GM23338 (cell line): Measurements from ENCODE around the gene LUZP2. TPM values are rescaled to one million over a fixed set of nuclear protein-coding genes. Genes with fewer than 3 reads are reported as not detected.

ENCODE experiments used
- ATAC-seq: fragments of 200-7000 bp; cut with Tn5 transposase; 3 replicates; pipeline ENCODE4 v1.9.1; 2020
- DNase-seq: peaks from one replicate; pipeline ENCODE4 v3.0.0-alpha.2; 2015; ENCODE audit warnings: low spot score
- H2AFZ ChIP-seq: fragments of 200-600 bp; sonication (generic); 2 replicates; pipeline ENCODE4 v1.8.0; 2016; ENCODE audit warnings: antibody characterized with exemption, mild to moderate bottlenecking, moderate library complexity
- H3F3A ChIP-seq: fragments of 200-600 bp; sonication (generic); replicated peaks from 2 replicates; pipeline ENCODE4 v1.8.0; 2017; ENCODE audit warnings: antibody characterized with exemption, mixed run types, low read depth
- H3K27ac ChIP-seq: fragments of 200-600 bp; sonication (generic); 2 replicates; pipeline ENCODE4 v1.6.1; 2016; ENCODE audit warnings: low read depth
- H3K27me3 ChIP-seq: fragments of 200-600 bp; sonication (generic); 2 replicates; pipeline ENCODE4 v1.8.0; 2016; ENCODE audit warnings: mild to moderate bottlenecking, mixed run types, moderate library complexity; ENCODE audit not compliant: insufficient read depth
- H3K36me3 ChIP-seq: fragments of 200-600 bp; sonication (generic); 2 replicates; pipeline ENCODE4 v1.8.0; 2016; ENCODE audit warnings: mild to moderate bottlenecking; ENCODE audit not compliant: insufficient read depth
- H3K4me1 ChIP-seq: fragments of 200-600 bp; sonication (generic); 2 replicates; pipeline ENCODE4 v1.8.0; 2016; ENCODE audit warnings: mild to moderate bottlenecking, moderate library complexity; ENCODE audit not compliant: insufficient read depth
- H3K4me2 ChIP-seq: fragments of 200-600 bp; sonication (generic); 2 replicates; pipeline ENCODE4 v1.7.1; 2017; ENCODE audit warnings: mixed run types
- H3K4me3 ChIP-seq: fragments of 200-600 bp; sonication (generic); 2 replicates; pipeline ENCODE4 v1.6.1; 2016; ENCODE audit warnings: mixed run types
- H3K79me2 ChIP-seq: fragments of 200-600 bp; sonication (generic); replicated peaks from 2 replicates; pipeline ENCODE4 v1.8.0; 2017; ENCODE audit warnings: mild to moderate bottlenecking; ENCODE audit not compliant: insufficient read depth
- H3K9me2 ChIP-seq: fragments of 200-600 bp; sonication (generic); 2 replicates; pipeline ENCODE4 v1.8.0; 2017; ENCODE audit not compliant: insufficient read depth
- H4K20me1 ChIP-seq: fragments of 200-600 bp; sonication (generic); replicated peaks from 2 replicates; pipeline ENCODE4 v1.8.0; 2017; ENCODE audit warnings: mild to moderate bottlenecking; ENCODE audit not compliant: insufficient read depth
- H3K27ac Mint-ChIP-seq: 2 replicates; pipeline ENCODE4 v1.8.0; 2020; ENCODE audit warnings: inconsistent platforms, mild to moderate bottlenecking, moderate library complexity, mixed read lengths
- H3K27me3 Mint-ChIP-seq: 3 replicates; pipeline ENCODE4 v1.8.0; 2022; ENCODE audit warnings: low read depth, mild to moderate bottlenecking, moderate library complexity, mixed read lengths, inconsistent platforms; ENCODE audit not compliant: insufficient read depth, poor library complexity
- H3K36me3 Mint-ChIP-seq: 3 replicates; pipeline ENCODE4 v1.8.0; 2021; ENCODE audit warnings: low read depth, mild to moderate bottlenecking, inconsistent platforms, moderate library complexity, mixed read lengths
- H3K4me1 Mint-ChIP-seq: 3 replicates; pipeline ENCODE4 v1.8.0; 2020; ENCODE audit warnings: mild to moderate bottlenecking, inconsistent platforms, mixed read lengths
- H3K4me3 Mint-ChIP-seq: 3 replicates; pipeline ENCODE4 v1.8.0; 2021; ENCODE audit warnings: moderate library complexity, mild to moderate bottlenecking, inconsistent platforms, mixed read lengths
- H3K9me3 Mint-ChIP-seq: 3 replicates; pipeline ENCODE4 v1.8.0; 2020; ENCODE audit warnings: moderate library complexity, mild to moderate bottlenecking, inconsistent platforms, mixed read lengths
- EZH2phosphoT487 ChIP-seq: fragments of 200-600 bp; sonication (generic); IDR thresholded peaks from one replicate; pipeline ENCODE4 v1.8.1; 2018; ENCODE audit warnings: antibody characterized with exemption; ENCODE audit not compliant: unreplicated experiment
- JUNB ChIP-seq: IDR thresholded peaks from one replicate; pipeline ENCODE4 v1.6.1; 2016; ENCODE audit warnings: antibody characterized with exemption; ENCODE audit not compliant: unreplicated experiment
- NANOG ChIP-seq: IDR thresholded peaks from 2 replicates; pipeline ENCODE4 v1.6.1; 2016; ENCODE audit warnings: antibody characterized with exemption, borderline replicate concordance
- POLR2AphosphoS5 ChIP-seq: IDR thresholded peaks from 2 replicates; pipeline ENCODE4 v1.6.1; 2016; ENCODE audit warnings: antibody characterized with exemption, low read depth
- STAT1 ChIP-seq: IDR thresholded peaks from one replicate; pipeline ENCODE4 v1.6.1; 2016; ENCODE audit warnings: antibody characterized with exemption; ENCODE audit not compliant: unreplicated experiment
- ZNF114 ChIP-seq: fragments of 250-450 bp; sonication (Bioruptor Pico); IDR thresholded peaks from 2 replicates; pipeline ENCODE4 v1.5.0; 2020; ENCODE audit warnings: mild to moderate bottlenecking, moderate library complexity
- ZNF331 ChIP-seq: fragments of 250-450 bp; sonication (Bioruptor Pico); IDR thresholded peaks from 2 replicates; pipeline ENCODE4 v1.5.0; 2020; ENCODE audit warnings: low read depth, mild to moderate bottlenecking, moderate library complexity
- polyA plus RNA-seq: library from polyadenylated mRNA; unstranded; fragments of >200 nt; fragmentation: Nextera tagmentation; extraction: Ambion mirVana; gene quantifications from 2 replicates; pipeline ENCODE4 v1.2.1, GENCODE V29; 2016
- total RNA-seq: library from RNA; depleted of rRNA; stranded (reverse); fragments of >200 nt; shearing (Covaris generic); gene quantifications from 2 replicates; pipeline ENCODE4 v1.2.3, GENCODE V29; 2014
- TF ChIP-seq, protein P1 (sequence below), 2 experiments: fragments of 200-600 bp in 1 of 2; sonication (generic) in 1 of 2; conservative IDR thresholded peaks; 2 replicates each; pipeline versions ENCODE4 v1.5.1 to v1.6.1; 2016 to 2017; ENCODE audit warnings: antibody characterized with exemption in 2 of 2, low read depth in 2 of 2, mild to moderate bottlenecking in 2 of 2, moderate library complexity in 1 of 2
- TF ChIP-seq, protein P2 (sequence below): IDR thresholded peaks from 2 replicates; pipeline ENCODE4 v1.6.1; 2016; ENCODE audit warnings: antibody characterized with exemption
- TF ChIP-seq, protein P3 (sequence below): IDR thresholded peaks from one replicate; pipeline ENCODE4 v1.6.1; 2018; ENCODE audit warnings: antibody characterized with exemption; ENCODE audit not compliant: unreplicated experiment

LUZP2 gene
- total and polyA plus RNA-seq, 2 experiments from 2014 or later, result 2.0 to 9.2 TPM

- TF ChIP-seq, protein P1, sequence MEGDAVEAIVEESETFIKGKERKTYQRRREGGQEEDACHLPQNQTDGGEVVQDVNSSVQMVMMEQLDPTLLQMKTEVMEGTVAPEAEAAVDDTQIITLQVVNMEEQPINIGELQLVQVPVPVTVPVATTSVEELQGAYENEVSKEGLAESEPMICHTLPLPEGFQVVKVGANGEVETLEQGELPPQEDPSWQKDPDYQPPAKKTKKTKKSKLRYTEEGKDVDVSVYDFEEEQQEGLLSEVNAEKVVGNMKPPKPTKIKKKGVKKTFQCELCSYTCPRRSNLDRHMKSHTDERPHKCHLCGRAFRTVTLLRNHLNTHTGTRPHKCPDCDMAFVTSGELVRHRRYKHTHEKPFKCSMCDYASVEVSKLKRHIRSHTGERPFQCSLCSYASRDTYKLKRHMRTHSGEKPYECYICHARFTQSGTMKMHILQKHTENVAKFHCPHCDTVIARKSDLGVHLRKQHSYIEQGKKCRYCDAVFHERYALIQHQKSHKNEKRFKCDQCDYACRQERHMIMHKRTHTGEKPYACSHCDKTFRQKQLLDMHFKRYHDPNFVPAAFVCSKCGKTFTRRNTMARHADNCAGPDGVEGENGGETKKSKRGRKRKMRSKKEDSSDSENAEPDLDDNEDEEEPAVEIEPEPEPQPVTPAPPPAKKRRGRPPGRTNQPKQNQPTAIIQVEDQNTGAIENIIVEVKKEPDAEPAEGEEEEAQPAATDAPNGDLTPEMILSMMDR (conservative IDR thresholded peaks at IDR 0.05; ENCODE audit: low read depth in 2 of 2), result no peak
- TF ChIP-seq EZH2phosphoT487 (no peak), POLR2AphosphoS5 (no peak), ZNF114 (no peak), NANOG (no peak), STAT1 (no peak)
- TF ChIP-seq, protein P2, sequence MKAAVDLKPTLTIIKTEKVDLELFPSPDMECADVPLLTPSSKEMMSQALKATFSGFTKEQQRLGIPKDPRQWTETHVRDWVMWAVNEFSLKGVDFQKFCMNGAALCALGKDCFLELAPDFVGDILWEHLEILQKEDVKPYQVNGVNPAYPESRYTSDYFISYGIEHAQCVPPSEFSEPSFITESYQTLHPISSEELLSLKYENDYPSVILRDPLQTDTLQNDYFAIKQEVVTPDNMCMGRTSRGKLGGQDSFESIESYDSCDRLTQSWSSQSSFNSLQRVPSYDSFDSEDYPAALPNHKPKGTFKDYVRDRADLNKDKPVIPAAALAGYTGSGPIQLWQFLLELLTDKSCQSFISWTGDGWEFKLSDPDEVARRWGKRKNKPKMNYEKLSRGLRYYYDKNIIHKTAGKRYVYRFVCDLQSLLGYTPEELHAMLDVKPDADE, result no peak
Measured at GRCh38 chr11:24471084-24471483, 25.8 kb upstream of the LUZP2 start (continued).

DNA sequence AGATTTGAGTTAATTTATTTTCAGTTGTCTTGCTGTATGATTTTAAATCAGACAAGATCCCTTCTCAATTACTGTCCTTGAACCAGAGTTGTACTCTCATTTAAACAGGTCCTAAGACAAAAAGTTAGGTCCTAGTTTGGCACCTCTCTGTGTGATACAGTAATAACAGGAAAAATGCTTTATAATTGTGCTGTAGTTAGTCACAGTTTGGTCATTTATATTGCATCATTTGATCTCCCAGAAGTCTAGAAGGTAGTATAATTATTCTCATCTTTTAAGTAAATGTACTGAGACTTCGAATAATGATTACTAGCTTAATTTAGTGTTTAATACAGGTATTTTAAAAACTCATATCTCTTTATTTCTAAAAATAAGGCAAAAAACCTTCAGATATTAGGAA is 18.1 kb upstream of the LUZP2 start:
- Mint-ChIP-seq H3K27me3 (peaks cover 2% of the 10 kb centered on the region), H3K9me3 (peaks cover 8% of the 10 kb centered on the region), H3K4me3 (no peak overlapping the region), H3K36me3 (peaks cover 3% of the 10 kb centered on the region; the same call in 2 of the 3 replicates), H3K27ac (no peak overlapping the region), H3K4me1 (no peaks in the 10 kb centered on the region)
- no peaks in the 10 kb centered on the region for H4K20me1 ChIP-seq
- ATAC-seq, result no peak
- H3K4me2 ChIP-seq, result no peak overlapping the region
- no peak overlapping the region for H3K27ac ChIP-seq
- H3F3A ChIP-seq, result no peaks in the 10 kb centered on the region
- no peaks in the 10 kb centered on the region for H3K36me3 ChIP-seq
- H3K4me3 ChIP-seq, result no peak overlapping the region
- no peaks in the 10 kb centered on the region for H3K4me1 ChIP-seq
- H3K9me2 ChIP-seq, result peaks cover 7% of the 10 kb centered on the region; the same call in 1 of the 2 replicates
- no peak for DNase-seq
- H2AFZ ChIP-seq, result no peak overlapping the region
- no peaks in the 10 kb centered on the region for H3K79me2 ChIP-seq
- H3K27me3 ChIP-seq, result no peaks in the 10 kb centered on the region
- TF ChIP-seq, protein P3, sequence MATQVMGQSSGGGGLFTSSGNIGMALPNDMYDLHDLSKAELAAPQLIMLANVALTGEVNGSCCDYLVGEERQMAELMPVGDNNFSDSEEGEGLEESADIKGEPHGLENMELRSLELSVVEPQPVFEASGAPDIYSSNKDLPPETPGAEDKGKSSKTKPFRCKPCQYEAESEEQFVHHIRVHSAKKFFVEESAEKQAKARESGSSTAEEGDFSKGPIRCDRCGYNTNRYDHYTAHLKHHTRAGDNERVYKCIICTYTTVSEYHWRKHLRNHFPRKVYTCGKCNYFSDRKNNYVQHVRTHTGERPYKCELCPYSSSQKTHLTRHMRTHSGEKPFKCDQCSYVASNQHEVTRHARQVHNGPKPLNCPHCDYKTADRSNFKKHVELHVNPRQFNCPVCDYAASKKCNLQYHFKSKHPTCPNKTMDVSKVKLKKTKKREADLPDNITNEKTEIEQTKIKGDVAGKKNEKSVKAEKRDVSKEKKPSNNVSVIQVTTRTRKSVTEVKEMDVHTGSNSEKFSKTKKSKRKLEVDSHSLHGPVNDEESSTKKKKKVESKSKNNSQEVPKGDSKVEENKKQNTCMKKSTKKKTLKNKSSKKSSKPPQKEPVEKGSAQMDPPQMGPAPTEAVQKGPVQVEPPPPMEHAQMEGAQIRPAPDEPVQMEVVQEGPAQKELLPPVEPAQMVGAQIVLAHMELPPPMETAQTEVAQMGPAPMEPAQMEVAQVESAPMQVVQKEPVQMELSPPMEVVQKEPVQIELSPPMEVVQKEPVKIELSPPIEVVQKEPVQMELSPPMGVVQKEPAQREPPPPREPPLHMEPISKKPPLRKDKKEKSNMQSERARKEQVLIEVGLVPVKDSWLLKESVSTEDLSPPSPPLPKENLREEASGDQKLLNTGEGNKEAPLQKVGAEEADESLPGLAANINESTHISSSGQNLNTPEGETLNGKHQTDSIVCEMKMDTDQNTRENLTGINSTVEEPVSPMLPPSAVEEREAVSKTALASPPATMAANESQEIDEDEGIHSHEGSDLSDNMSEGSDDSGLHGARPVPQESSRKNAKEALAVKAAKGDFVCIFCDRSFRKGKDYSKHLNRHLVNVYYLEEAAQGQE, result no peak
- no peak for TF ChIP-seq EZH2phosphoT487
- TF ChIP-seq ZNF331 (CRISPR knock-in tag), result no peak
- TF ChIP-seq, protein P1 (conservative IDR thresholded peaks at IDR 0.05; ENCODE audit: low read depth in 2 of 2), result no peak
- TF ChIP-seq STAT1, result no peak
- TF ChIP-seq JUNB, result no peak
- TF ChIP-seq, protein P2, result no peak
- no peak for TF ChIP-seq NANOG
